ENCODE data around the gene PPFIBP2. TPM values are rescaled to one million over a fixed set of nuclear protein-coding genes. Genes with fewer than 3 reads are reported as not detected.

PPFIBP2 gene
- total RNA-seq, 4 donors from 2014 or later: 64.3 to 91.9 (median 71.6) TPM

GRCh38 chr11:7600205-7600775 is 86.5 kb downstream of the PPFIBP2 start:
- no peak for TF ChIP-seq POLR2A (IDR thresholded peaks at IDR 0.05)
- no peak for TF ChIP-seq CTCF (IDR thresholded peaks at IDR 0.05)
- Histone ChIP-seq H3K27me3 (no peaks in the 10 kb centered on the region), H3K27ac (peak overlapping the region in 2 of 3 donors; percentile 2 to 37), H3K4me1 (peaks cover 50 to 60% of the 10 kb centered on the region in 2 donors), H3K9me3 (no peaks in the 10 kb centered on the region), H3K36me3 (no peaks in the 10 kb centered on the region), H3K4me3 (replicated peaks in 1 of 3) (no peak overlapping the region)
- DNase-seq: no peak
- 69 to 82% methylated on average over 6 of the region's 6 CpGs for WGBS, 2 donors
- intact Hi-C loops (cut with DNase I): no loop called here

- Histone ChIP-seq H3K4me3 (replicated peaks in 1 of 3) (no peak overlapping the region), H3K4me1 (peaks cover 33 to 39% of the 10 kb centered on the region in 2 donors), H3K27ac (peak overlapping the region in 2 of 3 donors; percentile 57 to 78), H3K27me3 (no peaks in the 10 kb centered on the region), H3K36me3 (no peaks in the 10 kb centered on the region), H3K9me3 (no peaks in the 10 kb centered on the region)
- intact Hi-C loops (cut with DNase I): no loop called here
- TF ChIP-seq CTCF (IDR thresholded peaks at IDR 0.05): no peak
- no peak for TF ChIP-seq POLR2A (IDR thresholded peaks at IDR 0.05)
- WGBS, 2 donors: 72 to 81% methylated on average over 4 of the region's 4 CpGs
- DNase-seq: no peak
Measured at GRCh38 chr11:7603031-7603781, 89.4 kb downstream of the PPFIBP2 start.

GRCh38 chr11:7604331-7604955 is 90.6 kb downstream of the PPFIBP2 start:
- 94% methylated on average over 3 of the region's 3 CpGs for WGBS, 2 donors
- H3K36me3 ChIP-seq: no peaks in the 10 kb centered on the region
- TF ChIP-seq CTCF (IDR thresholded peaks at IDR 0.05) (no peak), POLR2A (IDR thresholded peaks at IDR 0.05) (no peak)
- H3K4me1 ChIP-seq: peaks cover 23 to 27% of the 10 kb centered on the region in 2 donors
- peak overlapping the region; percentile 57 to 78 (median 64) for H3K27ac ChIP-seq
- intact Hi-C loops (cut with DNase I): no loop called here
- H3K4me3 ChIP-seq (replicated peaks in 1 of 3): no peak overlapping the region
- H3K27me3 ChIP-seq: no peaks in the 10 kb centered on the region
- DNase-seq: no peak
- H3K9me3 ChIP-seq: no peaks in the 10 kb centered on the region

GRCh38 chr11:7605186-7605943 is 91.6 kb downstream of the PPFIBP2 start:
- DNase-seq: no peak
- Histone ChIP-seq H3K36me3 (no peaks in the 10 kb centered on the region), H3K9me3 (no peaks in the 10 kb centered on the region), H3K27ac (peak overlapping the region; percentile 57 to 78 (median 64)), H3K27me3 (no peaks in the 10 kb centered on the region), H3K4me3 (replicated peaks in 1 of 3) (no peak overlapping the region), H3K4me1 (peaks cover 17 to 21% of the 10 kb centered on the region in 2 donors)
- intact Hi-C loops (cut with DNase I): no loop called here
- TF ChIP-seq CTCF (IDR thresholded peaks at IDR 0.05): no peak
- no peak for TF ChIP-seq POLR2A (IDR thresholded peaks at IDR 0.05)
- 37 to 38% methylated on average over 5 of the region's 5 CpGs for WGBS, 2 donors

Measured in thyroid gland (tissue), 4 donors.